IPS-20b (cell line): ENCODE data around the gene MTHFSD.

Experiments used
- H3K27ac ChIP-seq: one replicate; pipeline ENCODE4 v1.5.1; 2013; ENCODE audit warnings: low read length
- H3K27me3 ChIP-seq: 2 replicates; pipeline ENCODE4 v1.6.1; 2013; ENCODE audit warnings: mild to moderate bottlenecking, low read length, inconsistent platforms; ENCODE audit not compliant: insufficient read depth
- H3K36me3 ChIP-seq: 2 replicates; pipeline ENCODE4 v1.6.1; 2013; ENCODE audit warnings: low read depth, mild to moderate bottlenecking, inconsistent platforms, low read length, moderate library complexity; ENCODE audit not compliant: insufficient read depth
- H3K4me1 ChIP-seq: 2 replicates; pipeline ENCODE4 v1.6.1; 2013; ENCODE audit warnings: mild to moderate bottlenecking, control low read depth, inconsistent platforms, low read length, moderate library complexity; ENCODE audit not compliant: insufficient read depth
- H3K4me3 ChIP-seq: 2 replicates; pipeline ENCODE4 v1.5.1; 2013; ENCODE audit warnings: mild to moderate bottlenecking, low read length, inconsistent platforms
- H3K9ac ChIP-seq: 2 replicates; pipeline ENCODE4 v1.6.1; 2013; ENCODE audit warnings: low read depth, mild to moderate bottlenecking, inconsistent platforms, low read length, moderate library complexity
- H3K9me3 ChIP-seq: 2 replicates; pipeline ENCODE4 v1.6.1; 2013; ENCODE audit warnings: mild to moderate bottlenecking, low read depth, low read length, inconsistent platforms; ENCODE audit not compliant: insufficient read depth

The MTHFSD gene

GRCh38 chr16:86554917-86555703, at the start of gene MTHFSD:
Gene MTHFSD, minus strand, starts transcription at chr16:86555235. Its CDS starts 51 bp downstream, at chr16:86555184.
- Histone ChIP-seq H3K9ac (peak within 1 kb of the TSS; percentile 95), H3K27me3 (0 out of 2 replicates have a peak, but pooled peaks cover 8% of the 10 kb centered on the region), H3K36me3 (0 out of 2 replicates have a peak, but pooled peaks cover 8% of the 10 kb centered on the region), H3K9me3 (no peaks in the 10 kb centered on the region), H3K27ac (peak within 1 kb of the TSS; percentile 69), H3K4me1 (peaks cover 2% of the 10 kb centered on the region; the same call in 1 of the 2 replicates), H3K4me3 (peak within 1 kb of the TSS; percentile 95)

GRCh38 chr16:86604436-86605193, 49.6 kb upstream of the MTHFSD start:
- Histone ChIP-seq H3K9me3 (no peaks in the 10 kb centered on the region), H3K36me3 (no peaks in the 10 kb centered on the region), H3K4me3 (no peak overlapping the region), H3K4me1 (no peaks in the 10 kb centered on the region; the same call in 1 of the 2 replicates), H3K27ac (no peak overlapping the region), H3K27me3 (no peaks in the 10 kb centered on the region), H3K9ac (no peak overlapping the region)

- Histone ChIP-seq H3K27ac (no peak overlapping the region), H3K27me3 (no peaks in the 10 kb centered on the region; the same call in 1 of the 2 replicates), H3K4me1 (no peaks in the 10 kb centered on the region), H3K4me3 (no peak overlapping the region), H3K36me3 (no peaks in the 10 kb centered on the region), H3K9me3 (no peaks in the 10 kb centered on the region), H3K9ac (no peak overlapping the region)
These were observed 47.5 kb upstream of the MTHFSD start for GRCh38 chr16:86602521-86602920.

GRCh38 chr16:86601356-86601755, 46.3 kb upstream of the MTHFSD start:
- Histone ChIP-seq H3K36me3 (no peaks in the 10 kb centered on the region), H3K27me3 (no peaks in the 10 kb centered on the region; the same call in 1 of the 2 replicates), H3K9me3 (no peaks in the 10 kb centered on the region), H3K9ac (no peak overlapping the region), H3K4me3 (no peak overlapping the region), H3K4me1 (no peaks in the 10 kb centered on the region), H3K27ac (no peak overlapping the region)

GRCh38 chr16:86598607-86599565, 43.9 kb upstream of the MTHFSD start:
- Histone ChIP-seq H3K9ac (no peak overlapping the region), H3K27ac (no peak overlapping the region), H3K27me3 (no peaks in the 10 kb centered on the region; the same call in 1 of the 2 replicates), H3K36me3 (no peaks in the 10 kb centered on the region), H3K4me3 (no peak overlapping the region), H3K9me3 (no peaks in the 10 kb centered on the region), H3K4me1 (no peaks in the 10 kb centered on the region)

- Histone ChIP-seq H3K9me3 (no peaks in the 10 kb centered on the region), H3K36me3 (no peaks in the 10 kb centered on the region), H3K9ac (no peak overlapping the region), H3K4me3 (no peak overlapping the region), H3K27me3 (no peaks in the 10 kb centered on the region; the same call in 1 of the 2 replicates), H3K27ac (no peak overlapping the region), H3K4me1 (no peaks in the 10 kb centered on the region)
These were observed 43.0 kb upstream of the MTHFSD start for GRCh38 chr16:86597880-86598606.

- Histone ChIP-seq H3K36me3 (no peaks in the 10 kb centered on the region), H3K4me3 (no peak overlapping the region), H3K27ac (no peak overlapping the region), H3K9ac (no peak overlapping the region), H3K27me3 (no peaks in the 10 kb centered on the region; the same call in 1 of the 2 replicates), H3K9me3 (no peaks in the 10 kb centered on the region), H3K4me1 (no peaks in the 10 kb centered on the region)
These were observed 42.3 kb upstream of the MTHFSD start for GRCh38 chr16:86597126-86597879.

- no peak overlapping the region for H3K27ac ChIP-seq
- H3K27me3 ChIP-seq: no peaks in the 10 kb centered on the region; the same call in 1 of the 2 replicates
- H3K36me3 ChIP-seq: no peaks in the 10 kb centered on the region
- no peaks in the 10 kb centered on the region for H3K9me3 ChIP-seq
- H3K4me1 ChIP-seq: no peaks in the 10 kb centered on the region
- no peak overlapping the region for H3K4me3 ChIP-seq
- no peak overlapping the region for H3K9ac ChIP-seq
These were observed 41.1 kb upstream of the MTHFSD start for GRCh38 chr16:86595983-86596605.

GRCh38 chr16:86594721-86595120, 39.7 kb upstream of the MTHFSD start:
- Histone ChIP-seq H3K27ac (no peak overlapping the region), H3K9me3 (no peaks in the 10 kb centered on the region), H3K9ac (no peak overlapping the region), H3K36me3 (no peaks in the 10 kb centered on the region), H3K4me1 (no peaks in the 10 kb centered on the region), H3K27me3 (peaks cover 5% of the 10 kb centered on the region; the same call in 1 of the 2 replicates), H3K4me3 (no peak overlapping the region)
